Left ventricle myocardium inferior (tissue), 1 donor: ENCODE data around the gene TRDMT1. TPM values are rescaled to one million over a fixed set of nuclear protein-coding genes. Genes with fewer than 3 reads are reported as not detected.

Source experiments
- DNase-seq: peaks from one replicate; pipeline ENCODE4 v3.0.0-alpha.2; 2020
- H3K27ac ChIP-seq: fragments of 200-600 bp; replicated peaks from 2 replicates; pipeline ENCODE4 v1.8.0; 2021
- H3K27me3 ChIP-seq: fragments of 200-600 bp; 2 replicates; pipeline ENCODE4 v1.8.0; 2021; ENCODE audit warnings: low read depth
- H3K36me3 ChIP-seq: fragments of 200-600 bp; 2 replicates; pipeline ENCODE4 v1.8.0; 2021
- H3K4me1 ChIP-seq: fragments of 200-600 bp; 2 replicates; pipeline ENCODE4 v1.8.0; 2021
- H3K4me3 ChIP-seq: fragments of 200-600 bp; 2 replicates; pipeline ENCODE4 v1.8.0; 2021; ENCODE audit warnings: mild to moderate bottlenecking, moderate library complexity
- H3K9me3 ChIP-seq: fragments of 200-600 bp; replicated peaks from 2 replicates; pipeline ENCODE4 v1.8.0; 2021
- intact Hi-C: fragments of 100-400 bp; cut with micrococcal nuclease; formaldehyde crosslinking; loops from one replicate; pipeline ENCODE4 v1.11.0; 2022
- total RNA-seq: library from RNA; stranded (reverse); fragmentation: NEBNext Ultra II Directional; extraction: Animal tissue kit (Norgen Biotek cat#: 25700); gene quantifications from one replicate; pipeline ENCODE4 v1.2.1, GENCODE V29; 2021
- TF ChIP-seq, protein P1 (sequence below): fragments of 200-600 bp; IDR thresholded peaks from 2 replicates; pipeline ENCODE4 v1.8.0; 2021; ENCODE audit warnings: antibody characterized with exemption, mild to moderate bottlenecking, borderline replicate concordance
- donor health status: DM: no; HTN: yes; CAD: no; lungs with severe emphysema.

Gene TRDMT1
- total RNA-seq, 1 donor from 2014 or later, result 4.0 TPM

DNA sequence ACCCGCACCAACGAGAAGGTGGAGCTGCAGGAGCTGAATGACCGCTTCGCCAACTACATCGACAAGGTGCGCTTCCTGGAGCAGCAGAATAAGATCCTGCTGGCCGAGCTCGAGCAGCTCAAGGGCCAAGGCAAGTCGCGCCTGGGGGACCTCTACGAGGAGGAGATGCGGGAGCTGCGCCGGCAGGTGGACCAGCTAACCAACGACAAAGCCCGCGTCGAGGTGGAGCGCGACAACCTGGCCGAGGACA, 28.2 kb upstream of the TRDMT1 start:
- Histone ChIP-seq H3K27me3 (peaks cover 65% of the 10 kb centered on the region), H3K4me1 (peaks cover 71% of the 10 kb centered on the region), H3K36me3 (peaks cover 42% of the 10 kb centered on the region), H3K9me3 (no peaks in the 10 kb centered on the region), H3K4me3 (peak overlapping the region; percentile 90), H3K27ac (peak overlapping the region; percentile 100)
- intact Hi-C loops, result no loop called here
- TF ChIP-seq, protein P1, sequence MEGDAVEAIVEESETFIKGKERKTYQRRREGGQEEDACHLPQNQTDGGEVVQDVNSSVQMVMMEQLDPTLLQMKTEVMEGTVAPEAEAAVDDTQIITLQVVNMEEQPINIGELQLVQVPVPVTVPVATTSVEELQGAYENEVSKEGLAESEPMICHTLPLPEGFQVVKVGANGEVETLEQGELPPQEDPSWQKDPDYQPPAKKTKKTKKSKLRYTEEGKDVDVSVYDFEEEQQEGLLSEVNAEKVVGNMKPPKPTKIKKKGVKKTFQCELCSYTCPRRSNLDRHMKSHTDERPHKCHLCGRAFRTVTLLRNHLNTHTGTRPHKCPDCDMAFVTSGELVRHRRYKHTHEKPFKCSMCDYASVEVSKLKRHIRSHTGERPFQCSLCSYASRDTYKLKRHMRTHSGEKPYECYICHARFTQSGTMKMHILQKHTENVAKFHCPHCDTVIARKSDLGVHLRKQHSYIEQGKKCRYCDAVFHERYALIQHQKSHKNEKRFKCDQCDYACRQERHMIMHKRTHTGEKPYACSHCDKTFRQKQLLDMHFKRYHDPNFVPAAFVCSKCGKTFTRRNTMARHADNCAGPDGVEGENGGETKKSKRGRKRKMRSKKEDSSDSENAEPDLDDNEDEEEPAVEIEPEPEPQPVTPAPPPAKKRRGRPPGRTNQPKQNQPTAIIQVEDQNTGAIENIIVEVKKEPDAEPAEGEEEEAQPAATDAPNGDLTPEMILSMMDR, result no peak
- no peak for DNase-seq

DNA sequence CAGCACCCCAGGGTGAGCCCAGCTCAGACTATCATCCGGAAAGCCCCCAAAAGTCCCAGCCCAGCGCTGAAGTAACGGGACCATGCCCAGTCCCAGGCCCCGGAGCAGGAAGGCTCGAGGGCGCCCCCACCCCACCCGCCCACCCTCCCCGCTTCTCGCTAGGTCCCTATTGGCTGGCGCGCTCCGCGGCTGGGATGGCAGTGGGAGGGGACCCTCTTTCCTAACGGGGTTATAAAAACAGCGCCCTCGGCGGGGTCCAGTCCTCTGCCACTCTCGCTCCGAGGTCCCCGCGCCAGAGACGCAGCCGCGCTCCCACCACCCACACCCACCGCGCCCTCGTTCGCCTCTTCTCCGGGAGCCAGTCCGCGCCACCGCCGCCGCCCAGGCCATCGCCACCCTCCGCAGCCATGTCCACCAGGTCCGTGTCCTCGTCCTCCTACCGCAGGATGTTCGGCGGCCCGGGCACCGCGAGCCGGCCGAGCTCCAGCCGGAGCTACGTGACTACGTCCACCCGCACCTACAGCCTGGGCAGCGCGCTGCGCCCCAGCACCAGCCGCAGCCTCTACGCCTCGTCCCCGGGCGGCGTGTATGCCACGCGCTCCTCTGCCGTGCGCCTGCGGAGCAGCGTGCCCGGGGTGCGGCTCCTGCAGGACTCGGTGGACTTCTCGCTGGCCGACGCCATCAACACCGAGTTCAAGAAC, 27.7 kb upstream of the TRDMT1 start:
- Histone ChIP-seq H3K36me3 (peaks cover 37% of the 10 kb centered on the region), H3K9me3 (no peaks in the 10 kb centered on the region), H3K4me1 (peaks cover 66% of the 10 kb centered on the region), H3K27ac (peak overlapping the region; percentile 100), H3K27me3 (peaks cover 64% of the 10 kb centered on the region), H3K4me3 (peak overlapping the region; percentile 90)
- DNase-seq, result peak; percentile 91
- TF ChIP-seq, protein P1, result no peak
- intact Hi-C loops, result no loop called here

DNA sequence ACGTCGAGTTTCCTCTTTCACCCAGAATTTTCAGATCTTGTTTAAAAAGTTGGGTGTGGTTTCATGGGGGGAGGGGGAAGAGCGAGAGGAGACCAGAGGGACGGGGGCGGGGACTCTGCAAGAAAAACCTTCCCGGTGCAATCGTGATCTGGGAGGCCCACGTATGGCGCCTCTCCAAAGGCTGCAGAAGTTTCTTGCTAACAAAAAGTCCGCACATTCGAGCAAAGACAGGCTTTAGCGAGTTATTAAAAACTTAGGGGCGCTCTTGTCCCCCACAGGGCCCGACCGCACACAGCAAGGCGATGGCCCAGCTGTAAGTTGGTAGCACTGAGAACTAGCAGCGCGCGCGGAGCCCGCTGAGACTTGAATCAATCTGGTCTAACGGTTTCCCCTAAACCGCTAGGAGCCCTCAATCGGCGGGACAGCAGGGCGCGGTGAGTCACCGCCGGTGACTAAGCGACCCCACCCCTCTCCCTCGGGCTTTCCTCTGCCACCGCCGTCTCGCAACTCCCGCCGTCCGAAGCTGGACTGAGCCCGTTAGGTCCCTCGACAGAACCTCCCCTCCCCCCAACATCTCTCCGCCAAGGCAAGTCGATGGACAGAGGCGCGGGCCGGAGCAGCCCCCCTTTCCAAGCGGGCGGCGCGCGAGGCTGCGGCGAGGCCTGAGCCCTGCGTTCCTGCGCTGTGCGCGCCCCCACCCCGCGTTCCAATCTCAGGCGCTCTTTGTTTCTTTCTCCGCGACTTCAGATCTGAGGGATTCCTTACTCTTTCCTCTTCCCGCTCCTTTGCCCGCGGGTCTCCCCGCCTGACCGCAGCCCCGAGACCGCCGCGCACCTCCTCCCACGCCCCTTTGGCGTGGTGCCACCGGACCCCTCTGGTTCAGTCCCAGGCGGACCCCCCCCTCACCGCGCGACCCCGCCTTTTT, 26.9 kb upstream of the TRDMT1 start, which contains the start of gene VIM:
TSS of gene VIM (plus strand) at position 151 of the 925 bp plus-strand sequence. CDS start 1,182 bp downstream, outside the sequence.
- intact Hi-C loops, result no loop called here
- Histone ChIP-seq H3K9me3 (no peaks in the 10 kb centered on the region), H3K36me3 (peaks cover 29% of the 10 kb centered on the region), H3K4me1 (peaks cover 58% of the 10 kb centered on the region), H3K27ac (peak within 1 kb of the TSS; percentile 100), H3K27me3 (peaks cover 57% of the 10 kb centered on the region), H3K4me3 (peak within 1 kb of the TSS; percentile 90)
- TF ChIP-seq, protein P1, result peak; percentile 36
- peak; percentile 88 for DNase-seq

DNA sequence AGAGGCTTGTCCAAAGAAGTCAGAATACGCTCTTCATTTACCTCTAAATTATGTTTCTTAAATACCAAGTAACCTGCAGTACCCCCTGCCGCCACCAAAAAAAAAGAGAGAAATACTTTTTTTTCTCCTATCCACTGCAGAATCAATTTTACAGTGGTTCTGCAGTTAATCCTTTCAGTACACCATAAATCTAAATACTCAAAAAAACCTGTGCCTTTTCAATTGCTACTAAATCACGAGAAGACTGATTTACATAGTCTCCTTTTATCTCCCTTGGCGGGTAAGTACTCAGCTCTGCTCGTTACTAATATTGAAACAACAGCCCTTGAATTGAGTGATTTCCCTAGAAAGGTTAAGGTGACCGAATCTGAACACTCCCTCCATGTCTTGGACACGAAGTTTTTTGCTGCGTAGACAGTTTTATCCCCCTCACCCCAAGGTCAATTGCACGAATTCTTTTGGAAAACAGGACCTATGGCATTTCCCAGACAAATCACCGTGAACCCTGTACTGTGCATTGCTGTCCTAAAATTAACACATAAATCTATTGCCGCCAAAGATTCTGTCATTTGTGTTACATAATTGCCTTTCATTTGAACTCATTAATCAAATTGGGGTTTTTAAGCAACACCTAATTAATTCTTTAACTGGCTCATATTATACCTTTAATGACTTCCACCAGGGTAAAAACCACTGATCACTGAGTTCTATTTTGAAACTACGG, 26.1 kb upstream of the TRDMT1 start:
- TF ChIP-seq, protein P1, result peak; percentile 58
- Histone ChIP-seq H3K36me3 (peaks cover 21% of the 10 kb centered on the region), H3K4me1 (peaks cover 50% of the 10 kb centered on the region), H3K9me3 (no peaks in the 10 kb centered on the region), H3K27ac (peak overlapping the region; percentile 100), H3K4me3 (peak overlapping the region; percentile 90), H3K27me3 (peaks cover 49% of the 10 kb centered on the region)
- DNase-seq, result no peak
- intact Hi-C loops, result no loop called here

DNA sequence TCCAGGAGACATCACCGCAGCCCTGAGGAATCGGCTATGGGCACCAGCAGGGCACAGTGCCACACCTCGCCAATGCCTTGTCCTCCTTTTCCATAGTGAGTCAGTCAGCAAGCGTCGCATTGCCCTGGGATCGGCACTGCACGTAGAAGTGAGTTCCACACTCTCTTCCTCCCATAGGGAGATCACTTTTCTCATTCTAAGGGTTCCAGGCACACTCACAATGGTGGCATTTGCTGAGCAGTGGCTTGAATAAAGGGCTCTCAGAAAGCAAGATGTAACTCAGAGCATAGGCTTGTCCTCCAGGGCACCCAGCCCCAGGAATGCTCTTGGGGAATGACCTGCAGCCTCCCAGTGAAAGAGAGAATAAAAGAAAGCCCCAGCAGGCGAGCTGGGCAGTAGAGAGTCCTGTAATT, 25.4 kb upstream of the TRDMT1 start:
- intact Hi-C loops, result no loop called here
- no peaks in the 10 kb centered on the region for H3K9me3 ChIP-seq
- peak overlapping the region; percentile 90 for H3K4me3 ChIP-seq
- H3K4me1 ChIP-seq, result peaks cover 44% of the 10 kb centered on the region
- DNase-seq, result no peak
- H3K27me3 ChIP-seq, result peaks cover 43% of the 10 kb centered on the region
- H3K36me3 ChIP-seq, result peaks cover 15% of the 10 kb centered on the region
- TF ChIP-seq, protein P1, result no peak
- peak overlapping the region; percentile 100 for H3K27ac ChIP-seq
